ENCODE data around the gene YJEFN3.

DNA sequence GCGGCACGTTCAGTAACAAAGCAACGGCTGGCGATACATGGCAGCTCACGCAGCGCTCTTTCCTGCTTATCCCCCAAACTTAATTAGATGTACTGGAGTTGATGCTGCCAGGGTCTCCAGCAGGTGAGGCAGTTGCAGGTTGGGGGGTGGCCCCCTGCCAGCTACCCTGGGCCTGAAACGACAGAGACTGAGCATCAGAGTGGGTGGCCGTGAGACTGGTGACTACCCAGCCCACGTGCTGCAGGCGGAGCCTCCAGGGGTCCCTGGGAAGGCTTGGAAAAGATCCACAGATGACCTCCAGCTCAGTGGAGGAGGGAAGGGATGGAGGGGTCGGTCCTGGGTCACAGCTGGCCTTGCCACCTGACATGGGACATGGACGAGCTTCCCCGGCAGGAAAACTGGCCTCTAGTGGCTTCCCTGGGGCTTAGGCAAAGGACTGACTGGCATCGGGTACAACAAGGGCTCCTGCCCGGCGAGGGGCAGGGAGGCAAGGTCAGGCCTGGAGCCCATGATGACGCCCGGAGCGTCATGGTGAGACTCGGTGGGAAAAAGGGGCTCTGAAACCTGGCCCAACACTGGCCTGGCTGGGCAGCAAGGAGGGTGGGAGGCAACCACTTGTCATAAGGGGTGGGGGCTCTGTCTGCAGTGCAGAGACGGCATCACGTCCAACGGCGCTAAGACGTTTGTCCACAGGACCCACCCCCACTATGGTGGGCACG is 33.4 kb downstream of the YJEFN3 start:
- TF ChIP-seq, protein P1, sequence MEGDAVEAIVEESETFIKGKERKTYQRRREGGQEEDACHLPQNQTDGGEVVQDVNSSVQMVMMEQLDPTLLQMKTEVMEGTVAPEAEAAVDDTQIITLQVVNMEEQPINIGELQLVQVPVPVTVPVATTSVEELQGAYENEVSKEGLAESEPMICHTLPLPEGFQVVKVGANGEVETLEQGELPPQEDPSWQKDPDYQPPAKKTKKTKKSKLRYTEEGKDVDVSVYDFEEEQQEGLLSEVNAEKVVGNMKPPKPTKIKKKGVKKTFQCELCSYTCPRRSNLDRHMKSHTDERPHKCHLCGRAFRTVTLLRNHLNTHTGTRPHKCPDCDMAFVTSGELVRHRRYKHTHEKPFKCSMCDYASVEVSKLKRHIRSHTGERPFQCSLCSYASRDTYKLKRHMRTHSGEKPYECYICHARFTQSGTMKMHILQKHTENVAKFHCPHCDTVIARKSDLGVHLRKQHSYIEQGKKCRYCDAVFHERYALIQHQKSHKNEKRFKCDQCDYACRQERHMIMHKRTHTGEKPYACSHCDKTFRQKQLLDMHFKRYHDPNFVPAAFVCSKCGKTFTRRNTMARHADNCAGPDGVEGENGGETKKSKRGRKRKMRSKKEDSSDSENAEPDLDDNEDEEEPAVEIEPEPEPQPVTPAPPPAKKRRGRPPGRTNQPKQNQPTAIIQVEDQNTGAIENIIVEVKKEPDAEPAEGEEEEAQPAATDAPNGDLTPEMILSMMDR (conservative IDR thresholded peaks at IDR 0.05), result no peak
- TF ChIP-seq EZH2 (IDR thresholded peaks at IDR 0.05; ENCODE audit: low read depth), result no peak

All from PC-9 (cell line).